SJSA1 (cell line): ENCODE measurements around the gene MGAT1. TPM values are rescaled to one million over a fixed set of nuclear protein-coding genes. Genes with fewer than 3 reads are reported as not detected.
A peak's percentile ranks its signal among the peaks of the same experiment; 100 is the strongest.

Experiments
- DNase-seq, 2 experiments: peaks; one replicate each; pipeline ENCODE4 v3.0.0-alpha.2; 2015 to 2020; ENCODE audit warnings: low spot score in 2 of 2, low read depth in 1 of 2
- H3K27ac ChIP-seq: fragments of 250-450 bp; sonication (Bioruptor Pico); 2 replicates; pipeline ENCODE4 v1.5.1; 2020; ENCODE audit warnings: mild to moderate bottlenecking, moderate library complexity
- H3K27me3 ChIP-seq: fragments of 250-450 bp; sonication (Bioruptor Pico); replicated peaks from 2 replicates; pipeline ENCODE4 v1.5.1; 2020; ENCODE audit warnings: mild to moderate bottlenecking, moderate library complexity
- H3K36me3 ChIP-seq: fragments of 250-450 bp; sonication (Bioruptor Pico); 2 replicates; pipeline ENCODE4 v1.5.1; 2020; ENCODE audit warnings: mild to moderate bottlenecking
- H3K4me1 ChIP-seq: fragments of 250-450 bp; sonication (Bioruptor Pico); replicated peaks from 2 replicates; pipeline ENCODE4 v1.6.1; 2021; ENCODE audit warnings: mild to moderate bottlenecking
- H3K4me3 ChIP-seq: fragments of 250-450 bp; sonication (Bioruptor Pico); 2 replicates; pipeline ENCODE4 v1.5.1; 2020; ENCODE audit warnings: mild to moderate bottlenecking
- H3K9me3 ChIP-seq: fragments of 250-450 bp; sonication (Bioruptor Pico); replicated peaks from 2 replicates; pipeline ENCODE4 v1.5.1; 2020; ENCODE audit warnings: mild to moderate bottlenecking
- total RNA-seq: library from RNA; depleted of rRNA; stranded (reverse); fragments of >200 nt; shearing (Covaris generic); gene quantifications from 2 replicates; pipeline ENCODE4 v1.2.3, GENCODE V29; 2014

MGAT1 gene
- total RNA-seq, 1 experiment from 2014 or later = 123 TPM

DNA sequence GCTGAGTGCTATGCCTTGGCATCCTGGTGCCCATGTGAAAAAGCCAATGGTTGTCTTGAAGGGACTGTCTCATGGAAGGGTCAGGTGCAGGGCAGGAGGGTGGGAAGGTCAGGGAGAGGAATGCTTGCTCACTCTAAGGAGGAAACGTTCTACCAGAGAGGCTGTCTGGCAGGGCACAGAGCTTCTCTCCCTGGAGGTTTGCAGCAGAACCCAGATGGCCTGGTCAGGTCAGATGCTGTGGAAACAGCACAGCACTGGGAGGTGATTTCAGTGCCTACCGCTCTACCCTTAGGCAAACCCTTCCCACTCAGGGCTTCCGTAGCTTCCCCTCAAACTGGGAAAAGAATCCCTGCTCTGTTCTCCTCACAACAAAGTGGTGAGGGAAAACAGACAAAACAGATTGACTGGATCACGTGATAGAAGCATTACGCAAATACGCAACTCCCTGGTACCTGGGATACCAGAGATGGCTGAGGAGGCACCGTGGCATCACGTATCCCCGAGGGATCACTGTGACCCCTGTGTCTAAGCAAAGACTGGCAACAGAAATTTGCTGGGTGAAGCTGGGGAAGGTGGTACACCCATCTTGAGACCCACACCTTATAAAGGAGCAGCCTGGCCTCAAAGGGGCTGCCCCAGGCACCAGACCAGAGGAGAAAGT is 3.9 kb upstream of the MGAT1 start:
- H3K4me1 ChIP-seq = peaks cover 30% of the 10 kb centered on the region
- DNase-seq = peak in 1 of 2 experiments; percentile 31
- H3K4me3 ChIP-seq = no peak overlapping the region
- peaks cover 17% of the 10 kb centered on the region for H3K36me3 ChIP-seq
- no peaks in the 10 kb centered on the region for H3K9me3 ChIP-seq
- no peaks in the 10 kb centered on the region for H3K27me3 ChIP-seq
- no peak overlapping the region for H3K27ac ChIP-seq

DNA sequence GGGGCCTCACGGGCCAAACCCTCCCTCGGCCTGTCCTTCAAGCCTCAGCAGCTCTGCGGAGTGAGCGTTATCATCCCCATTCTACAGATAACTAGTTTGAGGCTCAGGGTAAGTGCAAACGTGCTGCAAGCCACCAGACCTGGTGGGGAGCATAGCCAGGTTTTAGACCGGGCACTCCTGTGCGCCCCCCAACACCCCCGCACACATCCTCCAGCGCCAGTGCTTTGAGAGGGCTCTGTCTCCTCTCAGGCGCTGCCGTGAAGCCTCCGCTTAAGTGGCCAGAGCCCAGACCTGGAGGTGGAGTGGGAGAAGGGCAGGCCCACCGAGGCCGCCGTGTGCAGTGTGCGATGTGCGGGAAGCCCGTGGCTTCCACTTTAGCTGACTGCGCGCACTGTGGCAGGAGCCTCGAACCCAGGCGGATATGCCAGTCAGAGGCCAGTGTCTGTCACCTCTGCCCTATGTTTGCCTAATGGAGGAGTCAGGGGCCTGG is 1.6 kb upstream of the MGAT1 start:
- Histone ChIP-seq H3K27me3 (no peaks in the 10 kb centered on the region), H3K9me3 (no peaks in the 10 kb centered on the region), H3K27ac (no peak overlapping the region), H3K36me3 (peaks cover 30% of the 10 kb centered on the region), H3K4me3 (no peak overlapping the region), H3K4me1 (peaks cover 40% of the 10 kb centered on the region)
- peak in 1 of 2 experiments; percentile 41 for DNase-seq

DNA sequence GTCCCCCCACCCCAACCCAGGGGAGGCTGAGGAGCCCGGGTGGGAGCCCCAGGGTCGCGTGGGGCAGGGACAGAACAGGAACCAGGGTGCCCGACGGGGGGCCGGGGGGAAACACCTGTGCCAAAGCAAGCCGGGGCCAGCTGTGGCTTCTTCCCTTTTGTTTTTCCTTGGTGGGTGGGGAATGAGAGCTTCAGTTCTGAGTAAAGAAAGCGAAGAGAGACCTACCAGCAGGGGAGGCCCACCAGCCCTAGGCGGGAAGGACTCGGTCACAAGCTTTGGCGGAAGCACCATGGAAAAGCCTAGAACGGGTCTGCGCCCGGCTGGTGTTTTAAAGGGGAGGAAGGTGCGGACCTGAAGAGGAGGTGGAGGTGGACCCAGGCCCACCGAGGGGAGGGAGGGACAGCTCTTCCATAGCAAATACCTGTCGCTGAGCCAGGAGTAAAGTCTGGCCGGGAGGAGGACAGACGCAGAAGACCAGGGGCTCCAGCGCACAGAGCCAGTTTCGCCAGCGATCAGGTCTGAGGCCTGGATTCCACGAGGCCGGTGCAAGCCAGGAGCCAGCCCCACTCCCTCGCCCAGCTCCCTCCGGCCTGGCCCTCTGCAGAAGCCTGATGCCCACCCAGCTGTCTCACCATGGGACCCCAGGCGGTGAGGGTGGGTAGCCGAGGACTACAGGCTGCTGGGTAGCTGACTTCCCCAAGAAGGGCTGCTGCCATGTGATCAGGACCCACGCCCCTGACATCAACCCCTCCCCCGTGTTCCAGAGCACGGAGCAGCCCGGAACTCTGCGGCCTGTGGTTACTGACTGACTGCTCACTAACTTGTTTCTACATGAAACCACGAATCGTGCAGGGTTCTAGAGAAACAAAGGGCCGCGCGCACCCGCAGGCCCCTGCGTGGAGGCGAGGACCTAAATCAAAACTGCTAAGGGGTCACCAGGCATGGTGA is 849 bp upstream of the MGAT1 start:
- H3K27me3 ChIP-seq = no peaks in the 10 kb centered on the region
- peaks cover 37% of the 10 kb centered on the region for H3K36me3 ChIP-seq
- H3K9me3 ChIP-seq = no peaks in the 10 kb centered on the region
- H3K27ac ChIP-seq = peak overlapping the region; percentile 88
- peak in 1 of 2 experiments; percentile 50 for DNase-seq
- peaks cover 41% of the 10 kb centered on the region for H3K4me1 ChIP-seq
- H3K4me3 ChIP-seq = peak overlapping the region; percentile 99

DNA sequence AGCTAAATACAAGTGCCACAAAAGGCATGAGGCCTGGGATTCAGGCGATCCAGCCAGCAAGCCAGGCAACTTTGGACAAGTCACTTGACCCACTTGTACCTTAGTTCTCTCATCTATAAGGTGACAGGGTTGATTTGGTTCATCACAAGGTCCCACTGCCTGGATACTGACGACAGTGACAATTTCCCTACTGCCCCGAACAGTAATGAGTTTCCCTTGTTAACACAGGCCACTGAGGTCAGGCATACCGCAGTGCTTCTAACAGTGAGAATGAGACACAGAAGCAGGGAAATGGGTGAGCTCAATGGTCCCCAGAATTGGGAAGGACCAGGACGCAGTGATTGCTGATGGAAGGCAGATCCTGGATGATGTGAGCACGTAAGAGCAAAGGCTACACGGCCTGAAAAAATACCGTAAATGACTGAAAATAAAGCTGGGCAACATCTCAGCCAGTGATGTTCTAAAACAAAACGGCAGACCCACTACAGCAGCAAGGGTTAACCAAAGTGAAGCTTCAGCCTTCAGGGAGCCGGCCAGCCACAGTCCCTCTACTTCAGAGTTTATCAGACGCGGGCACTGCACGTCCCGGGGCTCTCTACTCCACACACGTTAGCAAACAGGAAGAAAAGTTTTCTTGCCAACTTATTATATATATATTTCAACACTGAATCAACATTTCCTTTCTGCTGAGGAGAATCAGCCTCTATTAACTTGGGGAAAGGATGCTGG is 846 bp downstream of the MGAT1 start:
- Histone ChIP-seq H3K27me3 (no peaks in the 10 kb centered on the region), H3K36me3 (peaks cover 39% of the 10 kb centered on the region), H3K27ac (peak overlapping the region; percentile 88), H3K9me3 (no peaks in the 10 kb centered on the region), H3K4me3 (peak overlapping the region; percentile 99), H3K4me1 (peaks cover 51% of the 10 kb centered on the region)
- no peak for DNase-seq

DNA sequence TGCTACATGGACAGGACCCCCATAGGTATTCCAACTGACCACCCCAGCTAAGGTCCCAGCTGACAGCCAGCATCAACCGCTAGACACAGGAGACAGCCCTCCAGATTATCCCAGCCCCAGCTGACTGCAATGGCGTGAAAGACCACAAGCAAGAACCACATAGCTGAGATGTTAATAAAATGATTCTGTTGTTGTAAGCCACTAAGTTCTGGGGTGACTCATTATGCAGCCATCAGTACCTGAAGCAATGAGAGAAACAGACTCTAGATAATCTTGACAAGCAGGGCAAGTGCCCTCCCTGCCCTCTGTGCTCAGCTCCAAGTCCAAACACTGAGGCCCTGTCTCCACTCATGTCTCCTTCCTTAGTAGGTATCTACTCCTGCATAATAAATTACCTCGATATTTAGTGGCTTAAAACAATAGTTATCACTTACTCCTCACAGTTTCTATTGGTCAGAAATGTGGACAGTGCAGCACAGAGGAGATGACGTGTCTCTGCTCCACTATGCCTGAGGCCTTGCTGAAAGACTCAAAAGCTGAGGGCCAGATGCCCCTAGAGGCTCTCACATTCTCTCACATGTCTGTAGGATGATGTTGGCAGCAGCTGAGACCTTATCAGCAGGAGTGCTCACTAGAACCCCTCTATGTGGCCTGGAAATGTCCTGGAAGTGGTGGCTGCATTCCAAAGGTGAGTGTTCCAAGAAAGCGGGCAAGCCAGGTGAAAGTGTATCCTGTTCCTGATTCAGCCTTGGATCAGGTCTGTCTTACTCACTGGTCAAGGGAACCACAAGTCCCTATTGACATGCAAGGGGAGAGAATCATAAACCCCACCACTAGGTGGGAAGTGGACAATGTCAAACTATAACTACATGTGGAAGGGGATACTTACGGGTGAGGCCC is 2.5 kb downstream of the MGAT1 start:
- Histone ChIP-seq H3K4me3 (no peak overlapping the region), H3K36me3 (peaks cover 50% of the 10 kb centered on the region), H3K27me3 (no peaks in the 10 kb centered on the region), H3K27ac (peak overlapping the region; percentile 52), H3K4me1 (peaks cover 51% of the 10 kb centered on the region), H3K9me3 (no peaks in the 10 kb centered on the region)
- peak; percentile 76 to 88 for DNase-seq

DNA sequence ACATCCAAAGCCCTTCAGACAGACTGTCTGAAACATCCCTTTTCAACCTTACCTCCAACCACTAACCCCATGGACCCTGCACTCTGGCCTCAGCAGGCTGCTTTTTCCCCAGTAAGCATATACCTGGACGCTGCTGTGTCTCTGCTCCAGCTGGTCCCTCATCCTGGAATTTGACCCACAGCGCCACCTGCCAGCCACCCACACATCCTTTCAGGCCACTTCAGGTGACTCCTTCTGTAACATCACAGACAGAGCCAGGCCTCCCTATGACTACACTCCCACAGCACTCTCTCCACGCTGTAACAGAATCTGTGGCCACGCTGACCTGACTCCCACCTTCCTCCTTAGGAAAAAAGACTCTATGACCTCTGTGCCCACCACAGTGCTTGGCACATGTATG is 3.4 kb downstream of the MGAT1 start:
- Histone ChIP-seq H3K36me3 (peaks cover 57% of the 10 kb centered on the region), H3K27me3 (no peaks in the 10 kb centered on the region), H3K4me1 (peaks cover 51% of the 10 kb centered on the region), H3K9me3 (no peaks in the 10 kb centered on the region), H3K4me3 (no peak overlapping the region), H3K27ac (peak overlapping the region; percentile 52)
- peak in 1 of 2 experiments; percentile 42 for DNase-seq

DNA sequence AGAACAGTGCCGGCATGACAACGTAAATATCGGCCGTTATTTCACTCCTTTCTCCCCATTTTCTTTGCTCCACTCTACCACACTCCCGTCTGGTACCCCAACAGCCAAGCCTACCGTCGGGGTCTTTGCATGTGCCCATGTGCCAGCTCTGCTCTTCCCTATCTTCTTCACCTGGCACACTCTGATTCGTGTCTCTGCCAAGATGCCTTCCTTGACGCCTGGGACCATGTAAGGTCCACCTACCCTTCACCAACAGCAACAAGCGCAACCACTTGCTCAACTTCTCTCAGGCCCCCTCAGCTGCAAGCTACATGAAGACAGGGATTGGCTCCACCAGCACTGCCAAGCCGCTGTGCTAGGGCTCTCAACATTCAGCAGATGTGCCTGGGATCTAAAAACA is 4.4 kb downstream of the MGAT1 start:
- Histone ChIP-seq H3K27ac (no peak overlapping the region), H3K4me1 (peaks cover 50% of the 10 kb centered on the region), H3K36me3 (peaks cover 64% of the 10 kb centered on the region), H3K4me3 (no peak overlapping the region), H3K27me3 (no peaks in the 10 kb centered on the region), H3K9me3 (no peaks in the 10 kb centered on the region)
- peak in 1 of 2 experiments; percentile 32 for DNase-seq

DNA sequence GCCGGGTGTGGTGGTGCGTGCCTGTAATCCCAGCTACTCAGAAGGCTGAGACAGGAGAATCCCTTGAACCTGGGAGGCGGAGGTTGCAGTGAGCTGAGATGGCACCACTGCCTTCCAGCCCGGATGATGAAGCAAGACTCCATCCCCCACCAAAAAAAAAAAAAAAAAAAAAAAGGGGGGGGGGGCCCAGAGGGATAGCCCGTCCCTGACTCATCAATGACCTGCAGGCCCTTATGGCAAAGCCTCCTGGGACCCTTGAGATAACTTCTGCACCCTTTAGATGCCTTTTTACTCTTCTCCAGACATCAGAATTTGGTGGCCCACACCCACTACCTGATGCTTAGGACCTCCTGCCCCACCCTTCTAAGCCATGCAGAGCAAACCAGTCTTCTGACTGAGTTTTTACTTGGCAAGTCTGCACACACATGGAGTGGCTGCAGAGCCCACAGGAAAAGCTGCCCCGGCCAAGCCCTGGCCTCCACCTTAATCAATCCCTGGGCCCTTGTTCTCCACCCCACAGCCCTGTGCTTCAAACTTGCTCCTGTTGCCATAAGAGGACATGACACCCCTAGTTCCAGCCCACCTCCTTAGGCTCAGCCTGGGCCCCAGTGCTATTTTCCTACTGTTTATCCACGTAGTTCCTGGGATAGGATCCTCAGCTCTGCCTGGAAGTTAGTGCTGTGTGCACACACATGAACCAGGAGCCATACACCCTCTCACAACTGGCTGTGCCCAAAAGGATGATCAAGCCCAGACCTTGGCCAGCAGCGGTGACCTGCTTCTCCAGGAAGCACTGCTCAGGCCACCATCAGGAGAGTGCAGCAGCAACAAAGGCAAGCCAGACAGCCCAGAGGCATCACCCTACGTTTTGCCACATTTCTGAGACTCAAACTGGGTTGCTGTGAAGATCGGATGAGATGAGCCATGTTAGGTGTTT is 5.1 kb downstream of the MGAT1 start:
- H3K27me3 ChIP-seq = no peaks in the 10 kb centered on the region
- peaks cover 70% of the 10 kb centered on the region for H3K36me3 ChIP-seq
- peaks cover 45% of the 10 kb centered on the region for H3K4me1 ChIP-seq
- DNase-seq = peak in 1 of 2 experiments; percentile 39
- no peak overlapping the region for H3K4me3 ChIP-seq
- H3K9me3 ChIP-seq = no peaks in the 10 kb centered on the region
- H3K27ac ChIP-seq = no peak overlapping the region

DNA sequence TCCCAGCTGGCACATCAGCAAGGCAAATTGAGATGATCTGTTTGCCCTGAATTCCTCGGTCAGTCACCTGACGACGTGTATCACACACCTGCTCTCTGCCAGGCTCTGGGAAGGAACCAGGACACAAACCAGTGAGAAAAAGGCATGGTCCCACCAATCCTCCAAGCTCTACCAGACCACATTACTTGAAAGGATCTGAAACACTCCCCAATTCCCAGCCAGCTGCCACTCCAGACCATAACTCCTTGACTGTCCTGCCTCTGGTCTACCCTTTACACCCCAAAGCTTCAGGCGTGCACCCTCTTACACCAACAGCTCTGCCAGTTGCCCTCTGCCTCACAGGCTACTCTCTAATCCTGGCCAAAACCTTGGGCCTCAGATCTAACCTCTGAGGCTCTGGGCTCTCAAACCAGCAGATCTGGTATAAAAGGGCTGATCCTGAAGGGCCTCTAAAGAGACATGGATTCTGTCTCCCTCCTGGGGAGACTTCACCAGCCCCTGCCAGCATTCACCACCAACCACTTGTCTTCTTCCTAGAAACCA is 6.8 kb downstream of the MGAT1 start:
- H3K4me3 ChIP-seq = no peak overlapping the region
- H3K27me3 ChIP-seq = no peaks in the 10 kb centered on the region
- DNase-seq = peak in 1 of 2 experiments; percentile 32
- H3K27ac ChIP-seq = no peak overlapping the region
- H3K36me3 ChIP-seq = peaks cover 72% of the 10 kb centered on the region
- H3K9me3 ChIP-seq = no peaks in the 10 kb centered on the region
- peaks cover 34% of the 10 kb centered on the region for H3K4me1 ChIP-seq

DNA sequence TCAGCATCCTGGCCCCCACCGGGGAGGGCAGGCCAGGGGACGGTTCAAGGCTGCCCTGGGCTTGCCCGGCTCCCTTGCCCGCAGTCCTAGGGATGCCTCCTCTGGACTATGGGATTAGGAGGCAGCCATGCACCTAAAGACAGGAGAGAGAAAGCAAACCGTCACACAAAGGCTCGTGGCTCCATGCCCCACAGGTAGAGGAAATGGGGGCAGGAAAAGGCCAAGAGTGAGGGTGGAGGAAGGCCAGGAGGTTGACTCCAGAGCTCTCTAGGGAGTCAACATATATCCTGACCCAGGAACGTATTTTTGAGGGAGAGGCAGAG is 9.7 kb downstream of the MGAT1 start:
- Histone ChIP-seq H3K36me3 (peaks cover 78% of the 10 kb centered on the region), H3K4me3 (no peak overlapping the region), H3K27ac (no peak overlapping the region), H3K4me1 (peaks cover 5% of the 10 kb centered on the region), H3K9me3 (no peaks in the 10 kb centered on the region), H3K27me3 (no peaks in the 10 kb centered on the region)
- DNase-seq = no peak

DNA sequence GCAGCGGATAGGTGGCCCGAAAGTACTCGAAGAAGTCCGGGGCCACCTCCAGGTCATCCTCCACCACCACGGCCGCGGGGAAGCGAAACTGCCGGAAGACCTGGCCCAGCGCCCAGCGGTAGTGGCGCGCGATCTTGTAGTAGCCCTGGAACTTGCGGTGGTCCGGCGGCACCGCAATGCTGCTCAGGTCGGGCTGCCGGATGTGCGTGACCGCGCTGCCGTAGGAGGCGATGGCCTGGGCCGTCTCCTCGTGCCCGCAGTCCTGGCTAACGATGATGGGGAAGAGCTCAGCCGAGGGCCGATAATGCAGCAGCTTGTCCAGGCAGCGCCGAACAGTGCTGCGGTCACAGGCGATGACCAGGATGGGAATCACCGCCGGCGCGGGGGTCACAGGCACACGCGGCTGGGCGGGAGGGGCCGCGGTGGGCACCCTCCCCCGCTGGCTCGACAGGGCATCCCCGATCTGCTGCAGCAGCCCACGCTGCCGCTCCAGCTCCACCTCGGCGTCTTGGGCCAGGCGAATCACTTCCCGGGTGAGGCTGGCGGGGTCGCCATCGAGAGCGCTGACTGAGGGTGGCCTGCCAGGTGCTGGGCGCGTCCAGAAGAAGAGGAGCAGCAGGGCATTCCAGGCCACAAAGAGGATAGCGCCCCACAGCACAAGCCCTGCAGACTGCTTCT is 10.2 kb downstream of the MGAT1 start:
- DNase-seq = peak in 1 of 2 experiments; percentile 48
- H3K27me3 ChIP-seq = no peaks in the 10 kb centered on the region
- H3K9me3 ChIP-seq = no peaks in the 10 kb centered on the region
- peaks cover 3% of the 10 kb centered on the region for H3K4me1 ChIP-seq
- no peak overlapping the region for H3K27ac ChIP-seq
- no peak overlapping the region for H3K4me3 ChIP-seq
- peaks cover 78% of the 10 kb centered on the region for H3K36me3 ChIP-seq
